ENCODE results near the gene C5orf63. TPM values are rescaled to one million over a fixed set of nuclear protein-coding genes. Genes with fewer than 3 reads are reported as not detected.

Gene C5orf63
- total RNA-seq, 1 donor from 2014 or later = 1.5 TPM

DNA sequence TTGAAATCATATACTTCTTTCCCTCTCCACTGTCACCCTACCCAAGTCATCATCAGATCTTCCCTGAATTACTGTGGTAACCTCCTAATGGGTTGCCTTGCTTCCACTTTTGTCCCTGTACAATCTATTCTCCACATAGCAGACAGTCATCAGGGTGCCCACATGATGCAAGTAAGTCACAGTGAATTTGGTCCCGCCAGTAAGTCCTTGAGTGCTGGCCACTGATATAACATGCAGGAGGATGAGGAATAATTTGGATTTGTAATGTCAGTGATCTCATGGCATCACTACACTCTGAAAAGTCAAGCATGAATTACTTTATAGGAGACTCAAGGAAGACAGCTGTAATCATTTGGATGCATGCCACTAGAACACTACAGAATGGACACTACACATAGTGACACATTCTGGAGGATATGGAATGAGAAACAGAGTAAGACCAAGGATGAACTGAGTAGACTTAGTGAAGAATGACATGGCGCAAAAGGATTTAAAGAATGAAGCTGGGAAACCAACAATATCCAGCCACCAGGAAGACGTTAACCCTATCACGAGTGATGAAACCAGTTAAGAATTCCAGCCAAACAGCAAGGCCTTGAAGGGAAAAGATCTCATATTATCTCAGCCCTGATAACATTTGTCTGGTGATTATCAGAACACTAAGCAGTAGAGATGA lies 71.5 kb downstream of the C5orf63 start:
- no peaks in the 10 kb centered on the region for H3K27me3 ChIP-seq
- no peaks in the 10 kb centered on the region for H3K79me2 ChIP-seq (ENCODE audit: low read depth)
- Mint-ChIP-seq H3K4me1 (no peaks in the 10 kb centered on the region), H3K4me3 (no peak overlapping the region), H3K9me3 (peaks cover 2% of the 10 kb centered on the region), H3K36me3 (no peaks in the 10 kb centered on the region), H3K27me3 (ENCODE audit: insufficient read depth, low read depth) (no peaks in the 10 kb centered on the region), H3K27ac (no peak overlapping the region)
- DNase-seq (ENCODE audit: low spot score) = no peak
- no peaks in the 10 kb centered on the region for H3K9me3 ChIP-seq (ENCODE audit: low read depth)
- no peaks in the 10 kb centered on the region for H3K4me1 ChIP-seq
- no peak overlapping the region for H3K27ac ChIP-seq
- no peaks in the 10 kb centered on the region for H4K20me1 ChIP-seq (ENCODE audit: low read depth)
- TF ChIP-seq EZH2phosphoT487 (IDR thresholded peaks at IDR 0.05) = no peak
- H3K36me3 ChIP-seq = no peaks in the 10 kb centered on the region
- no peak overlapping the region for H2AFZ ChIP-seq (replicated peaks)
- no peak overlapping the region for H3K4me3 ChIP-seq
- no peaks in the 10 kb centered on the region for H3F3A ChIP-seq (ENCODE audit: low read depth)
- H3K9ac ChIP-seq = no peak overlapping the region
- no peak overlapping the region for H3K4me2 ChIP-seq

Other genes starting within 250 kb of the C5orf63 start
- 0.53 and 6.1 TPM in 2 replicates for gene MARCHF3, start 42.9 kb downstream of the C5orf63 start, total RNA-seq (ENCODE audit: low replicate concordance)
- gene MEGF10, start 217.3 kb upstream of the C5orf63 start, total RNA-seq (ENCODE audit: low replicate concordance) = 1.3 and 2.2 TPM in 2 replicates

Data from neural progenitor cell (in vitro differentiated cells).